ENCODE measurements around the gene PCNT. TPM values are rescaled to one million over a fixed set of nuclear protein-coding genes. Genes with fewer than 3 reads are reported as not detected.
"Not testable (repeated sequence)": the region's sequence is repeated elsewhere in the genome, so short reads cannot be mapped to it uniquely, and the experiment has no call there.

The PCNT gene
- total RNA-seq, 4 donors from 2014 or later, result 42.8 to 58.6 (median 45.9) TPM

DNA sequence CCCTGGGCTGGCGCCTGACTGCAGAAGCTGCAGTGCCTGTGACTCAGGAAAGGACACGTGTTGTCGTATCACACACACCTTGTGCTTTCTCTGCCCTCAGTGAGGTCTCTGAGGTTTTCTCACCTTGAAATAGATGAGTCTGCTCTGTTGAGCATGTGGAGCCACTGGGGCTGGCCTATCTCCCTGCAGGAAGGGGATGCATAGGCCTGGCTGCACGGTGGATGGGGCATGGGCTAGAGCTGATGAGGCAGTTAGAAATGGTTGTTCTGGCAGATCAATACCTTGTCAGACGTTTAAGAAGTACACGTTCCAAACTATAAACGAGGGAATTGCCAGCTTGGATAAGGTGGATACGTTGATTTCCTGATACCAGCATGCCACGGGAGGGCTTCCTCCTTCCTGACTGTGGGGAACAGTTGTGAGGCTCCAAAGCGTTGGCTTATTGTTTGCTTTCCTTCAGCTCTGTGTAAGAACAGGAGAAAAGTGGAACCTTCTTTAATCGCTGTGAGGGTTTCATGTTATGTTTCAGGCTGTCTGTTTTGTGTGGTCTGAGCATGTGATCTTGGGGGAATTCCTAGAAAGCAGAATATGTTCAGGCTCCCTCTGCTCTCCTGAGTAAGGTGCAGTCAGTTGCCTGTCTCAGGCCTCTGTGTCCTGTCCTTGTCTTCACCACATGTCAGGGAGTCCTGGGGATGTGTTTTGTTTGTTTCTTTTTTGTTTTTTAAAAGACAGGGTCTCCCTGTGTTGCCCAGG is 44.8 kb downstream of the PCNT start:
- WGBS, 2 donors, result 74 to 86% methylated on average over 11 of the region's 11 CpGs
- DNase-seq (ENCODE audit: low spot score in 2 of 2), result no peak
- peaks cover 0 to 83% (median 5%) of the 10 kb centered on the region in 3 donors for H3K36me3 ChIP-seq
- no peaks in the 10 kb centered on the region for H3K4me1 ChIP-seq
- H3K4me3 ChIP-seq, result no peak overlapping the region
- no peak overlapping the region for H3K27ac ChIP-seq
- no peak for TF ChIP-seq EP300 (IDR thresholded peaks at IDR 0.05)
- TF ChIP-seq CTCF (IDR thresholded peaks at IDR 0.05), result no peak
- no peak for TF ChIP-seq POLR2A (IDR thresholded peaks at IDR 0.05)
- H3K27me3 ChIP-seq, result no peaks in the 10 kb centered on the region
- no peaks in the 10 kb centered on the region for H3K9me3 ChIP-seq

GRCh38 chr21:46369520-46370235 is 45.7 kb downstream of the PCNT start:
- H3K27ac ChIP-seq, result no peak overlapping the region
- no peaks in the 10 kb centered on the region for H3K9me3 ChIP-seq
- no peak for DNase-seq (ENCODE audit: low spot score in 2 of 2)
- H3K4me1 ChIP-seq, result no peaks in the 10 kb centered on the region
- TF ChIP-seq POLR2A (IDR thresholded peaks at IDR 0.05) (no peak), EP300 (IDR thresholded peaks at IDR 0.05) (no peak), CTCF (IDR thresholded peaks at IDR 0.05) (no peak)
- no peak overlapping the region for H3K4me3 ChIP-seq
- H3K36me3 ChIP-seq, result peaks cover 0 to 74% (median 0%) of the 10 kb centered on the region in 3 donors
- WGBS, 2 donors, result 69 to 83% methylated on average over 16 to 19 of the region's 20 CpGs
- H3K27me3 ChIP-seq, result no peaks in the 10 kb centered on the region

DNA sequence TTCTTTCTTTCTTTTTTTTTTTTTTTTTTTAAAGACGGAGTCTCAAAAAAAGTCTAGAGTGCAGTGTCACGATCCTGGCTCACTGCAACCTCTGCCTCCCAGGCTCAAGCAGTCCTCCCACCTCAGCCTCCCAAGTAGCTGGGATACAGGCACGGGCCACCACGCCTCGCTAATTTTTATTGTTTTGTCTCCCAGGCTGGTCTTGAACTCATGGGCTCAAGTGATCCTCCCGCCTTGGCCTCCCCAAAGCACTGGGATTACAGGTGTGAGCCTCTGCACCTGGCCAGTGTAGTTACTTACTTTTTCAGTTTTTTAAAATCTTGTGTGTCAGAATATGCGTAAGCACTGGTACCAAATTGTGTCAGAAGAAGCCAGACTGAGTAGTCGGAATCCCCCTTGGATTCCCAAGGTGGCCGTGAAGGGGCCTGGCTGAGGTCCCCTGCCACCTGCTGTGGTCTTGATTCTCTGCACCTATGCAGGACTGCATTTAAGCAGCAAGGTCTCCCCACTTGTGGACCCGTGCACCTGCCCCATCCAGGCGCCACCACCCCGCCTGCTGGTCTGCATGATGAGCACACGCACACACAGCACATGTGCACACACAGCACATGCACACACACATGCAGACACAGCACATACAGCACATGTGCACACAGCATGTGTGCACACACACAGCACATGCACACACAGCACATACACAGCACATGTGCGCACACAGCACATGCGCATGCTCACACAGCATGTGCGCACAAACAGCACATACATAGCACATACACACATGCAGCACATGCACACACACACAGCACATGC is 47.5 kb downstream of the PCNT start:
- WGBS, 2 donors, result 94 to 96% methylated on average over 15 to 16 of the region's 16 CpGs
- no peak overlapping the region for H3K4me3 ChIP-seq
- no peak for TF ChIP-seq POLR2A (IDR thresholded peaks at IDR 0.05)
- no peak for TF ChIP-seq EP300 (IDR thresholded peaks at IDR 0.05)
- TF ChIP-seq CTCF (IDR thresholded peaks at IDR 0.05), result no peak
- no peaks in the 10 kb centered on the region for H3K4me1 ChIP-seq
- peaks cover 0 to 71% (median 0%) of the 10 kb centered on the region in 3 donors for H3K36me3 ChIP-seq
- no peak for DNase-seq (ENCODE audit: low spot score in 2 of 2)
- H3K27me3 ChIP-seq, result no peaks in the 10 kb centered on the region
- H3K27ac ChIP-seq, result no peak overlapping the region
- no peaks in the 10 kb centered on the region for H3K9me3 ChIP-seq

DNA sequence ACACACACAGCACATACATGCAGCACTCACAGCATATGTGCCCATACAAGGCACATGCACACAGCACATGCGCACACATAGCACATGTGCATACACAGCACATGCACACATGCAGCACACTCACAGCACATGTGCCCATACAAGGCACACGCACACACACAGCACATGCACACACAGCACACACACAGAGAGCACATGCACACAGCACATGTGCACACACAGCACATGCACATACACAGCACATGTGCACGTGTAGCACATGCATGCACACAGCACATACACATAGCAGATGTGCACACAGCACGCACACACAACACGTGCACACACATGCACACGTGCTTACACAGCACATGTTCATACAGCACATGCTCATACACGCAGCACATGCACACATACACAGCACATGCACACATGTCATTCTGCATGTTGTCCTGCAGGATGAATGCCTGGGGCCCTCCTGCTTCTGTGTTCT is 48.1 kb downstream of the PCNT start:
- Histone ChIP-seq H3K27me3 (no peaks in the 10 kb centered on the region), H3K27ac (no peak overlapping the region), H3K36me3 (peaks cover 0 to 71% (median 0%) of the 10 kb centered on the region in 3 donors), H3K4me1 (no peaks in the 10 kb centered on the region), H3K4me3 (no peak overlapping the region), H3K9me3 (no peaks in the 10 kb centered on the region)
- 95 to 96% methylated on average over 6 to 7 of the region's 7 CpGs for WGBS, 2 donors
- TF ChIP-seq CTCF (IDR thresholded peaks at IDR 0.05) (no peak), POLR2A (IDR thresholded peaks at IDR 0.05) (no peak), EP300 (IDR thresholded peaks at IDR 0.05) (no peak)
- no peak for DNase-seq (ENCODE audit: low spot score in 2 of 2)

GRCh38 chr21:46372947-46373346 is 49.0 kb downstream of the PCNT start:
- H3K27ac ChIP-seq, result not testable (repeated sequence)

More at GRCh38 chr21:46372947-46373346, 49.0 kb downstream of the PCNT start:
- not testable (repeated sequence) for H3K9me3 ChIP-seq; DNase-seq (ENCODE audit: low spot score in 2 of 2); H3K27me3 ChIP-seq; H3K4me3 ChIP-seq; H3K4me1 ChIP-seq
- H3K36me3 ChIP-seq, result peaks cover 0 to 64% (median 0%) of the 10 kb centered on the region in 3 donors
- 90 to 97% methylated on average over 10 of the region's 10 CpGs for WGBS, 2 donors

All from tibial nerve (tissue), 4 donors.